Measurements from ENCODE around the gene PAN2.
"Not testable (repeated sequence)": the region's sequence is repeated elsewhere in the genome, so short reads cannot be mapped to it uniquely, and the experiment has no call there.

PAN2 gene

GRCh38 chr12:56330936-56331490 is 2.8 kb downstream of the PAN2 start:
- H3K4me1 Mint-ChIP-seq = peaks cover 26% of the 10 kb centered on the region
- peak overlapping the region; percentile 12 for H3K27ac Mint-ChIP-seq
- no peak for DNase-seq
- H3K4me3 Mint-ChIP-seq = no peak overlapping the region
- H3K27me3 Mint-ChIP-seq (ENCODE audit: low read depth, poor library complexity) = peaks cover 3% of the 10 kb centered on the region
- no peak for TF ChIP-seq CTCF (IDR thresholded peaks at IDR 0.05)
- no peaks in the 10 kb centered on the region for H3K9me3 Mint-ChIP-seq
- peaks cover 13% of the 10 kb centered on the region for H3K36me3 Mint-ChIP-seq (ENCODE audit: low read depth)

- Mint-ChIP-seq H3K9me3 (no peaks in the 10 kb centered on the region), H3K36me3 (ENCODE audit: low read depth) (peaks cover 31% of the 10 kb centered on the region), H3K27me3 (ENCODE audit: low read depth, poor library complexity) (no peaks in the 10 kb centered on the region), H3K27ac (no peak overlapping the region), H3K4me1 (no peaks in the 10 kb centered on the region), H3K4me3 (no peak overlapping the region)
- no peak for DNase-seq
- TF ChIP-seq CTCF (IDR thresholded peaks at IDR 0.05) = no peak
These were observed 7.3 kb downstream of the PAN2 start for GRCh38 chr12:56326533-56326932.

- TF ChIP-seq CTCF (IDR thresholded peaks at IDR 0.05) = no peak
- Mint-ChIP-seq H3K27ac (no peak overlapping the region), H3K9me3 (no peaks in the 10 kb centered on the region), H3K36me3 (ENCODE audit: low read depth) (peaks cover 31% of the 10 kb centered on the region), H3K4me1 (no peaks in the 10 kb centered on the region), H3K27me3 (ENCODE audit: low read depth, poor library complexity) (no peaks in the 10 kb centered on the region), H3K4me3 (no peak overlapping the region)
- DNase-seq = no peak
These were observed 7.7 kb downstream of the PAN2 start for GRCh38 chr12:56326126-56326525.

GRCh38 chr12:56324206-56324605 is 9.6 kb downstream of the PAN2 start:
- H3K27me3 Mint-ChIP-seq (ENCODE audit: low read depth, poor library complexity) = no peaks in the 10 kb centered on the region
- H3K4me1 Mint-ChIP-seq = no peaks in the 10 kb centered on the region

GRCh38 chr12:56321610-56322009 is 12.2 kb downstream of the PAN2 start:
- not testable (repeated sequence) for H3K4me1 Mint-ChIP-seq; H3K27me3 Mint-ChIP-seq (ENCODE audit: low read depth, poor library complexity); H3K9me3 Mint-ChIP-seq; H3K4me3 Mint-ChIP-seq; DNase-seq; H3K27ac Mint-ChIP-seq
- peaks cover 27% of the 10 kb centered on the region for H3K36me3 Mint-ChIP-seq (ENCODE audit: low read depth)

More at GRCh38 chr12:56324206-56324605, 9.6 kb downstream of the PAN2 start:
- no peak for DNase-seq
- Mint-ChIP-seq H3K36me3 (ENCODE audit: low read depth) (peaks cover 41% of the 10 kb centered on the region), H3K27ac (no peak overlapping the region), H3K9me3 (no peaks in the 10 kb centered on the region), H3K4me3 (no peak overlapping the region)
- TF ChIP-seq CTCF (IDR thresholded peaks at IDR 0.05) = no peak

GRCh38 chr12:56321027-56321426 is 12.8 kb downstream of the PAN2 start:
- Mint-ChIP-seq H3K27ac (no peak overlapping the region), H3K4me1 (peaks cover 5% of the 10 kb centered on the region), H3K36me3 (ENCODE audit: low read depth) (peaks cover 27% of the 10 kb centered on the region), H3K9me3 (no peaks in the 10 kb centered on the region), H3K4me3 (no peak overlapping the region), H3K27me3 (ENCODE audit: low read depth, poor library complexity) (no peaks in the 10 kb centered on the region)
- TF ChIP-seq CTCF (IDR thresholded peaks at IDR 0.05) = no peak
- no peak for DNase-seq

Data from nephron progenitor cell (in vitro differentiated cells).